Uterus (tissue), 4 donors: ENCODE measurements around the gene BACE2. TPM values are rescaled to one million over a fixed set of nuclear protein-coding genes. Genes with fewer than 3 reads are reported as not detected.
A peak's percentile ranks its signal among the peaks of the same experiment; 100 is the strongest.

Source experiments
- DNase-seq, 2 donors: peaks; one replicate each; pipeline ENCODE4 v3.0.0-alpha.2; 2019 to 2020
- H3K27ac ChIP-seq, 2 donors: fragments of 200-600 bp; sonication (generic); 1 replicate in 1 of 2; 2 replicates in 1 of 2; pipeline ENCODE4 v1.5.1; 2016 to 2018
- H3K27me3 ChIP-seq, 2 donors: fragments of 200-600 bp; sonication (generic); one replicate each; pipeline ENCODE4 v1.5.1; 2018 to 2019; ENCODE audit warnings: control low read depth in 1 of 2
- H3K36me3 ChIP-seq, 2 donors: fragments of 200-600 bp; sonication (generic); one replicate each; pipeline ENCODE4 v1.5.1; 2019; ENCODE audit warnings: control low read depth in 1 of 2
- H3K4me1 ChIP-seq, 2 donors: fragments of 200-600 bp; sonication (generic); one replicate each; pipeline ENCODE4 v1.5.1; 2018 to 2019; ENCODE audit warnings: control low read depth in 1 of 2
- H3K4me3 ChIP-seq, 2 donors: fragments of 200-600 bp; sonication (generic); 1 replicate in 1 of 2; 2 replicates in 1 of 2; pipeline ENCODE4 v1.5.1; 2018 to 2019; ENCODE audit warnings: mild to moderate bottlenecking in 1 of 2
- H3K9me3 ChIP-seq, 2 donors: fragments of 200-600 bp; sonication (generic); one replicate each; pipeline ENCODE4 v1.5.1; 2019; ENCODE audit warnings: control low read depth in 1 of 2
- POLR2A ChIP-seq, 2 donors: fragments of 450-650 bp; IDR thresholded peaks; one replicate each; pipeline ENCODE4 v1.6.1; 2016; ENCODE audit warnings: antibody characterized with exemption in 2 of 2, mild to moderate bottlenecking in 1 of 2, moderate library complexity in 1 of 2
- intact Hi-C: fragments of 100-400 bp; cut with DNase I; formaldehyde crosslinking; loops from one replicate; pipeline ENCODE4 v1.15.1; 2023; ENCODE audit warnings: low total_unique reads
- total RNA-seq, 4 donors: library from RNA; depleted of rRNA in 3 of 4; stranded (reverse); fragments of >200 nt in 3 of 4; gene quantifications; one replicate each; pipeline versions ENCODE4 v1.1.0 to v1.2.4, GENCODE V29; 2014 to 2023
- TF ChIP-seq, protein P1 (sequence below), 4 experiments: fragments of 200-600 bp in 2 of 4; fragments of 450-650 bp in 2 of 4; sonication (generic) in 2 of 4; IDR thresholded peaks; one replicate each; pipeline ENCODE4 v1.5.1; 2016 to 2019; ENCODE audit warnings: antibody characterized with exemption in 4 of 4, mild to moderate bottlenecking in 2 of 4, moderate library complexity in 1 of 4
- donor health status: DM: yes; HTN: yes; CAD: no.

BACE2 gene
- total RNA-seq, 4 donors from 2014 or later: 22.8 to 98.8 (median 76.5) TPM

DNA sequence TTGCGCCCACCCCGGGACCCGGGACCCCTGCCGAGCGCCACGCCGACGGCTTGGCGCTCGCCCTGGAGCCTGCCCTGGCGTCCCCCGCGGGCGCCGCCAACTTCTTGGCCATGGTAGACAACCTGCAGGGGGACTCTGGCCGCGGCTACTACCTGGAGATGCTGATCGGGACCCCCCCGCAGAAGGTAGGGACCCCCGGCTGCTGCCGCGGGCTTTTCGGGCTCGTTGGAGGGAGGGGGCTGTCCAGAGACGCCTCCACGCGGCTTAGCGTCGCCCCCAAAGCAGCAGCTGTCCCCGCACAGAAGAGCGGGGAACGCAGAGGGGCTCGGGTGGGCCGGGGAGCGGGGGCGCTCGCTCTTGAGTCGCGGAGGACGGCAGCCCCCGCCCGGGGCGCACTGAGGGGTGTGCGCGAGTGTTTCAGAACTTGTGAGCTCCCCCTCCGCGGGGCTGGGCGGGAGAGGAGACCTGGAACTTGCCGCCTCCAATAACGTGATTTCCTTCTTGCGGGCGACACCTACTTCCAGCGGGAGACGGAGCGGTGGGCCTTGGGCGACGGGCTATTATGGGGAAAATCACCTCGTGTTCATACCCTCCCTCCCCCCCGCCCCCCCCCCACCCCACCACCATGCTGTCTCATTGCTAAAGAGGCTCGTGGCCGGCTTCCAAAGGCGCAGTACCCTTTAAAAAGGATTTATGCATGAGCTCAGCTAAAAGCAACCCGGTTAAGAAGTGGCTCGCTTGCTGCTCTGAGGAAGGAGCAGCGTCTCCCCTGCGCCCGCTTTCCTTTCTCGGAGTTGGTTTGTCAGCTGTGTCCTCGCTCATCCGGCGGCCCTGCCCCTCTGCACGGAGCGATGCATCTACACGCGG lies 664 bp downstream of the BACE2 start:
- Histone ChIP-seq H3K27me3 (no peaks in the 10 kb centered on the region), H3K4me3 (peak overlapping the region; percentile 70), H3K9me3 (no peaks in the 10 kb centered on the region), H3K27ac (peak overlapping the region; percentile 90 to 97), H3K36me3 (no peaks in the 10 kb centered on the region), H3K4me1 (peaks cover 0 to 10% of the 10 kb centered on the region in 2 donors)
- DNase-seq: peak; percentile 60 to 75
- intact Hi-C loops: loop anchor here (10.0 kb wide), 1 partner anchor 256 kb away; the partner anchor contains the start of gene MX1
- TF ChIP-seq, protein P1, sequence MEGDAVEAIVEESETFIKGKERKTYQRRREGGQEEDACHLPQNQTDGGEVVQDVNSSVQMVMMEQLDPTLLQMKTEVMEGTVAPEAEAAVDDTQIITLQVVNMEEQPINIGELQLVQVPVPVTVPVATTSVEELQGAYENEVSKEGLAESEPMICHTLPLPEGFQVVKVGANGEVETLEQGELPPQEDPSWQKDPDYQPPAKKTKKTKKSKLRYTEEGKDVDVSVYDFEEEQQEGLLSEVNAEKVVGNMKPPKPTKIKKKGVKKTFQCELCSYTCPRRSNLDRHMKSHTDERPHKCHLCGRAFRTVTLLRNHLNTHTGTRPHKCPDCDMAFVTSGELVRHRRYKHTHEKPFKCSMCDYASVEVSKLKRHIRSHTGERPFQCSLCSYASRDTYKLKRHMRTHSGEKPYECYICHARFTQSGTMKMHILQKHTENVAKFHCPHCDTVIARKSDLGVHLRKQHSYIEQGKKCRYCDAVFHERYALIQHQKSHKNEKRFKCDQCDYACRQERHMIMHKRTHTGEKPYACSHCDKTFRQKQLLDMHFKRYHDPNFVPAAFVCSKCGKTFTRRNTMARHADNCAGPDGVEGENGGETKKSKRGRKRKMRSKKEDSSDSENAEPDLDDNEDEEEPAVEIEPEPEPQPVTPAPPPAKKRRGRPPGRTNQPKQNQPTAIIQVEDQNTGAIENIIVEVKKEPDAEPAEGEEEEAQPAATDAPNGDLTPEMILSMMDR (IDR thresholded peaks at IDR 0.05): no peak
- no peak for TF ChIP-seq POLR2A (IDR thresholded peaks at IDR 0.05)

DNA sequence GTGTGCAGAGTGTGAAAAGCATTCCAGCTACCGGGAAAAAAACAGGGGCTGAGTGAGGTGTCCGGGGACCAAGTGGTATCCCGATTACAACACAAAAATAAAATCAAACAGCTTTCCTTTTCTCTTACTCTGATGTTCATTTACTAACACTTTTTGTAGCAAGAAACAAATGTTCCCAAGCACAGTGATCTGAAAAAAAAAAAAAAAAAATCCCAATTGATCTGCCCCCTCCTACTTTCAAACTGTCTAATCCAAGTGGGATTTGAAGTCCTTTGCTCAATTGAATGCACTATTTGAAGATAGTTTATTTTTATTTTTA lies 1.3 kb downstream of the BACE2 start:
- H3K27ac ChIP-seq: peak overlapping the region; percentile 90 to 97
- peaks cover 0 to 10% of the 10 kb centered on the region in 2 donors for H3K4me1 ChIP-seq
- intact Hi-C loops: loop anchor here (10.0 kb wide), 1 partner anchor 256 kb away; the partner anchor contains the start of gene MX1
- H3K4me3 ChIP-seq: peak overlapping the region; percentile 70
- no peaks in the 10 kb centered on the region for H3K9me3 ChIP-seq
- no peaks in the 10 kb centered on the region for H3K36me3 ChIP-seq
- TF ChIP-seq, protein P1 (IDR thresholded peaks at IDR 0.05): no peak
- no peak for TF ChIP-seq POLR2A (IDR thresholded peaks at IDR 0.05)
- no peaks in the 10 kb centered on the region for H3K27me3 ChIP-seq
- no peak for DNase-seq

DNA sequence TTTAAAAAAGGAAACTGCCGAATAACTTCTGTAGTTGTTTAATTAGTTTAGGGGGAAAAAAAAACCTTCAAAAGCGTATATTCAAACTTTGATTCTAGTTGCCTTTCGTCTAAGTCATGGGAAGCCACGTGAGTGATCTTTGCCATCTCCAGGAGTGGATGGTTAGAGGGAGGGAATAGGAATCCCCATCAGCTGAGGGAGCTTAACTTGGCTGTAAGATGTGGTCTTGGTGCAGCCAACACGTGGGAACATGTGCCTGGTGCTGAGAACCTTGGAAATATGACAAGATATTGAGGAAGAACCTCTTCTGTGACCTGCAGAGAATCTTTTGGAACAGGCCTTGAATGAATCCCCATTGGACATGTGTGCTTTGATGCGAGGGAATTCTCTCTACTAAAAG lies 1.7 kb downstream of the BACE2 start:
- Histone ChIP-seq H3K27ac (peak overlapping the region in 1 of 2 donors; percentile 90), H3K9me3 (no peaks in the 10 kb centered on the region)

DNA sequence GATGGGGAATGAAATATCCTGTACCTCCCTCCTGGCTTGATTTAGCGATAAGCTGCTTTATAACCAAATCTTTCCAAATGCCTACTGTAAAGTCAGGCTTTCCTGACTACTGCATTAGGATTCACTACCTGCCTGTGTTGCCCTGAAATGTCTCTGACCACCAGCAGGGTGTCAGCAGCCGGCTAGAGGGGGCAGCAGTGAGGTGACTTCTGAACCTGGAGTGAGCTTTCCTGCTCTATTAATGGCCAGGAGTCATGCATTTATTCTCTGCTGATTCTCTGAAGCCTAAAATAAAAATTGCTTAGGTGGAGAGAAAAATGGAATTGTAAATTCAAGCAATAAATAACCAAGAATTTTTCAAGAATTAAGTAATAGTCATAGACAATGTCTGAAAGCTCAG lies 2.5 kb downstream of the BACE2 start:
- intact Hi-C loops: no loop called here
- TF ChIP-seq, protein P1 (IDR thresholded peaks at IDR 0.05): peak; percentile 34 to 59 (median 50)
- TF ChIP-seq POLR2A (IDR thresholded peaks at IDR 0.05): no peak
- H3K4me1 ChIP-seq: peaks cover 0 to 5% of the 10 kb centered on the region in 2 donors
- no peaks in the 10 kb centered on the region for H3K9me3 ChIP-seq
- no peak overlapping the region for H3K4me3 ChIP-seq
- DNase-seq: peak; percentile 24 to 32
- peak overlapping the region; percentile 12 to 90 for H3K27ac ChIP-seq
- no peaks in the 10 kb centered on the region for H3K27me3 ChIP-seq
- H3K36me3 ChIP-seq: no peaks in the 10 kb centered on the region

More for the DNA sequence above, 1.7 kb downstream of the BACE2 start:
- Histone ChIP-seq H3K27me3 (no peaks in the 10 kb centered on the region), H3K36me3 (no peaks in the 10 kb centered on the region), H3K4me3 (peak overlapping the region in 1 of 2 donors; percentile 70), H3K4me1 (peaks cover 0 to 8% of the 10 kb centered on the region in 2 donors)
- intact Hi-C loops: loop anchor here (10.0 kb wide), 1 partner anchor 255 kb away; the partner anchor contains the start of gene MX1
- TF ChIP-seq, protein P1 (IDR thresholded peaks at IDR 0.05): no peak
- TF ChIP-seq POLR2A (IDR thresholded peaks at IDR 0.05): no peak
- no peak for DNase-seq
